ENCODE measurements around the gene LAMA2. TPM values are rescaled to one million over a fixed set of nuclear protein-coding genes. Genes with fewer than 3 reads are reported as not detected.

LAMA2 gene
- total RNA-seq, 4 donors from 2014 or later, result 15.4 to 55.3 (median 38.7) TPM

DNA sequence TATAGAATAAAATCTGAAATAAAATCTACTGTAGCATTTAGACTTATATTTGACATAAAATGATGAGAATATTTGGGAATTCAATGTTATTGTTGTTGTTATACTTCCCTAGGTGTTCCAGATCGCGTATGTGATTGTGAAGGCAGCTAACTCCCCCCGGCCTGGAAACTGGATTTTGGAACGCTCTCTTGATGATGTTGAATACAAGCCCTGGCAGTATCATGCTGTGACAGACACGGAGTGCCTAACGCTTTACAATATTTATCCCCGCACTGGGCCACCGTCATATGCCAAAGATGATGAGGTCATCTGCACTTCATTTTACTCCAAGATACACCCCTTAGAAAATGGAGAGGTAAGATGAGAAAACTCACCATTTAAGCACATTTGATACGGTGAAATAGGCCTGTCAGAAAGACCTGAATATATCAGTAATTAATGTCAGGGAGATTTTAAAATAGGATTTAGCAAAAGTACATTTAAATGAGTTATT, 215.2 kb downstream of the LAMA2 start:
- Histone ChIP-seq H3K27ac (no peak overlapping the region), H3K27me3 (no peaks in the 10 kb centered on the region), H3K36me3 (no peaks in the 10 kb centered on the region), H3K4me3 (no peak overlapping the region), H3K4me1 (no peaks in the 10 kb centered on the region), H3K9me3 (no peaks in the 10 kb centered on the region)
- DNase-seq, result no peak
- TF ChIP-seq CTCF (IDR thresholded peaks at IDR 0.05), result no peak
- TF ChIP-seq POLR2A (IDR thresholded peaks at IDR 0.05), result no peak

DNA sequence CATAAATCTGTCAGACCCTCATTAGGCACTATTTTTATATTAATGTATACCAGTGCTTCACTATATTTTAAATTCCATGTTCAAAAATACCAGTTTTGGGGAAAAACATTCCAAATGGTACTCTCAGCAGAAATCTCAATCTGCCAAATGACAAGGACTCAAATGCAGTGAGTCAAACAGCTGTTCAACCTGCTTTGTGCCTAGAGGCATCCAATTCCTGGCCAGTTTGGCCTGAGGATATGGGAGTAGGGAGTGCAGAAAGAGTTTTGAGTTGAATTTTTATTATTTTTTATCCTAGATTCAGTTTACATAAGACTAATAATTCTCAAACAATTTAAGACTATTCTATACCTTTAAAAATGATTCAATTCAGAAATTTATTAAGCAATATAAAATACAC, 216.8 kb downstream of the LAMA2 start:
- no peaks in the 10 kb centered on the region for H3K9me3 ChIP-seq
- no peaks in the 10 kb centered on the region for H3K4me1 ChIP-seq
- no peak overlapping the region for H3K27ac ChIP-seq
- no peaks in the 10 kb centered on the region for H3K27me3 ChIP-seq
- no peak for DNase-seq
- TF ChIP-seq POLR2A (IDR thresholded peaks at IDR 0.05) (no peak), CTCF (IDR thresholded peaks at IDR 0.05) (no peak)
- no peaks in the 10 kb centered on the region for H3K36me3 ChIP-seq
- no peak overlapping the region for H3K4me3 ChIP-seq

DNA sequence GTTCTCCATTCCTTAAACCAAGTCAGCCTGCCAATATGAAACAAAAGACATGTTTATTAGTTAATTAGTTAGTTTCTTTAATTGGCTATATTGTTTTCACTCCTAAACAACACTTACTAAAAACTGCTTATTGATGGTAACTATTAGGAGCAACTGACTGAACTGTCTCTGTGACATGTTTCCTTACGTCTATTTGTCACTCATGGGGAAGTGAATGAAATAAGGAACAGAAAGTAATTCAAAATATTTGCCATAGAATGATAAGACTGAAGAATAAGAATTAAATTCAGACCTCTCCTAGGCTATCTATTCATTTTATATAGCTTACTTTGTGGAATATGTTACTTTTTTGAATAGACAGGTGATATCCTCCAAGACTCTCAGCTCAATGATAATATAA, 217.2 kb downstream of the LAMA2 start:
- no peak overlapping the region for H3K4me3 ChIP-seq
- no peak for DNase-seq
- H3K27ac ChIP-seq, result no peak overlapping the region
- H3K27me3 ChIP-seq, result no peaks in the 10 kb centered on the region
- H3K9me3 ChIP-seq, result no peaks in the 10 kb centered on the region
- H3K36me3 ChIP-seq, result no peaks in the 10 kb centered on the region
- TF ChIP-seq CTCF (IDR thresholded peaks at IDR 0.05) (no peak), POLR2A (IDR thresholded peaks at IDR 0.05) (no peak)
- no peaks in the 10 kb centered on the region for H3K4me1 ChIP-seq

- Histone ChIP-seq H3K4me3 (no peak overlapping the region), H3K9me3 (no peaks in the 10 kb centered on the region), H3K27me3 (no peaks in the 10 kb centered on the region), H3K4me1 (no peaks in the 10 kb centered on the region), H3K36me3 (no peaks in the 10 kb centered on the region), H3K27ac (no peak overlapping the region)
- TF ChIP-seq CTCF (IDR thresholded peaks at IDR 0.05) (no peak), POLR2A (IDR thresholded peaks at IDR 0.05) (no peak)
- DNase-seq, result no peak
Measured at GRCh38 chr6:129102741-129103140, 219.8 kb downstream of the LAMA2 start.

DNA sequence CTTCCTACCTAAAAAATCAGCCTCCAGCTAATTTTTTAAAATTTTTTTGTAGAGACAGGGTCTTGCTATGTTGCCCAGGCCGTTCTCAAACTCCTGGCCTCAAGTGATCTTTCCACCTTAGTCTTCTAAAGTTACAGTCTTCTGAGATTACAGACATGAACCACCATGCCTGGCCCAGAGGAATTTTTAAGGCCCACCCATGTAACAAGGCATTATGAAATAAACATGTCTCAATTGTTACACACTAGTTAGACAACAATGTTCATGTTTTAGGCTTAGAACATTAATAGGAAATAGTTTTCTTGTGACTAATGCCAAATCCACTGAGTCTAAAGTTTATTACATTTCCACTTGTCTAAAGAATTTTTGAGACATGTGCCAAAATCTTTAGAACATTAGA, 221.2 kb downstream of the LAMA2 start:
- no peaks in the 10 kb centered on the region for H3K9me3 ChIP-seq
- H3K4me1 ChIP-seq, result no peaks in the 10 kb centered on the region
- H3K36me3 ChIP-seq, result no peaks in the 10 kb centered on the region
- DNase-seq, result no peak
- no peak overlapping the region for H3K4me3 ChIP-seq
- no peak for TF ChIP-seq CTCF (IDR thresholded peaks at IDR 0.05)
- H3K27me3 ChIP-seq, result no peaks in the 10 kb centered on the region
- H3K27ac ChIP-seq, result no peak overlapping the region

GRCh38 chr6:129104560-129104959, 221.6 kb downstream of the LAMA2 start:
- H3K27me3 ChIP-seq, result no peaks in the 10 kb centered on the region

More at GRCh38 chr6:129104560-129104959, 221.6 kb downstream of the LAMA2 start:
- H3K9me3 ChIP-seq, result no peaks in the 10 kb centered on the region
- TF ChIP-seq POLR2A (IDR thresholded peaks at IDR 0.05) (no peak), CTCF (IDR thresholded peaks at IDR 0.05) (no peak)
- no peaks in the 10 kb centered on the region for H3K36me3 ChIP-seq
- no peaks in the 10 kb centered on the region for H3K4me1 ChIP-seq
- no peak overlapping the region for H3K27ac ChIP-seq
- H3K4me3 ChIP-seq, result no peak overlapping the region
- no peak for DNase-seq
